Thyroid gland (tissue), 4 donors: Measurements from ENCODE around the gene GALNTL6.

Experiments
- POLR2A ChIP-seq, 2 donors: fragments of 450-650 bp; IDR thresholded peaks; one replicate each; pipeline ENCODE4 v1.6.1; 2017; ENCODE audit warnings: antibody characterized with exemption in 2 of 2, mild to moderate bottlenecking in 2 of 2, moderate library complexity in 1 of 2
- TF ChIP-seq, protein P1 (sequence below), 6 experiments: fragments of 200-600 bp in 3 of 6; fragments of 450-650 bp in 3 of 6; sonication (generic) in 3 of 6; IDR thresholded peaks; one replicate each; pipeline ENCODE4 v1.5.1; 2016 to 2019; ENCODE audit warnings: antibody characterized with exemption in 6 of 6, mild to moderate bottlenecking in 2 of 6, inconsistent platforms in 1 of 6, moderate library complexity in 1 of 6

DNA sequence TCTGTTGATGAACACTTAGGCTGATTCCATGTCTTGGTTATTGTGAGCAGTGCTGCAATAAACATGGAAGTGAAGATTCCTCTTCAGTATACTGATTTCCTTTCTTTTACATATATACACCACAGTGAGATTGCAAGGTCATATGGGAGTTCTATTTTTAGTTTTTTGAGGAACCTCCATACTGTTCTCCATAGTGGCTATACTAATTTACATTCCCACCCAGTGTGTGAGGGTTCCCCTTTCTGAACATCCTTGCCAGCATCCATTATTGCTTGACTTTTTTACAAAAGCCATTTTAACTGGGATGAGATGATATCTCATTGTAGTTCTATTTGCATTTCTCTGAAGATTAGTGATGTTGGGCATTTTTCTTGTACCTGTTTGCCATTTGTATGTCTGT, 1274.9 kb downstream of the GALNTL6 start:
- TF ChIP-seq POLR2A (IDR thresholded peaks at IDR 0.05) = no peak
- TF ChIP-seq, protein P1, sequence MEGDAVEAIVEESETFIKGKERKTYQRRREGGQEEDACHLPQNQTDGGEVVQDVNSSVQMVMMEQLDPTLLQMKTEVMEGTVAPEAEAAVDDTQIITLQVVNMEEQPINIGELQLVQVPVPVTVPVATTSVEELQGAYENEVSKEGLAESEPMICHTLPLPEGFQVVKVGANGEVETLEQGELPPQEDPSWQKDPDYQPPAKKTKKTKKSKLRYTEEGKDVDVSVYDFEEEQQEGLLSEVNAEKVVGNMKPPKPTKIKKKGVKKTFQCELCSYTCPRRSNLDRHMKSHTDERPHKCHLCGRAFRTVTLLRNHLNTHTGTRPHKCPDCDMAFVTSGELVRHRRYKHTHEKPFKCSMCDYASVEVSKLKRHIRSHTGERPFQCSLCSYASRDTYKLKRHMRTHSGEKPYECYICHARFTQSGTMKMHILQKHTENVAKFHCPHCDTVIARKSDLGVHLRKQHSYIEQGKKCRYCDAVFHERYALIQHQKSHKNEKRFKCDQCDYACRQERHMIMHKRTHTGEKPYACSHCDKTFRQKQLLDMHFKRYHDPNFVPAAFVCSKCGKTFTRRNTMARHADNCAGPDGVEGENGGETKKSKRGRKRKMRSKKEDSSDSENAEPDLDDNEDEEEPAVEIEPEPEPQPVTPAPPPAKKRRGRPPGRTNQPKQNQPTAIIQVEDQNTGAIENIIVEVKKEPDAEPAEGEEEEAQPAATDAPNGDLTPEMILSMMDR (IDR thresholded peaks at IDR 0.05) = no peak
